COLO668 (cell line): ENCODE results near the gene BTBD19.
A peak's percentile ranks its signal among the peaks of the same experiment; 100 is the strongest.
"Not testable (repeated sequence)": the region's sequence is repeated elsewhere in the genome, so short reads cannot be mapped to it uniquely, and the experiment has no call there.

ENCODE experiments used
- DNase-seq: peaks from one replicate; lab custom pipeline; 2025; ENCODE audit not compliant: unreplicated experiment; lab: John Stamatoyannopoulos, UW

The BTBD19 gene

GRCh38 chr1:44827197-44828002, 19.1 kb downstream of the BTBD19 start:
- DNase-seq, result peak; percentile 74

GRCh38 chr1:44828003-44828651, 19.8 kb downstream of the BTBD19 start:
- DNase-seq, result no peak

GRCh38 chr1:44828841-44829440, 20.6 kb downstream of the BTBD19 start:
- no peak for DNase-seq

GRCh38 chr1:44829506-44830384, 21.4 kb downstream of the BTBD19 start:
- DNase-seq, result no peak

- DNase-seq, result no peak
These were observed 22.6 kb downstream of the BTBD19 start for GRCh38 chr1:44830900-44831304.

GRCh38 chr1:44831516-44831915, 23.2 kb downstream of the BTBD19 start:
- DNase-seq, result no peak

- DNase-seq, result no peak
These were observed 23.9 kb downstream of the BTBD19 start for GRCh38 chr1:44832056-44832705.

GRCh38 chr1:44834328-44834727, 26.0 kb downstream of the BTBD19 start:
- no peak for DNase-seq

GRCh38 chr1:44835738-44836675, 27.7 kb downstream of the BTBD19 start:
- DNase-seq, result peak; percentile 93

- not testable (repeated sequence) for DNase-seq
These were observed 30.0 kb downstream of the BTBD19 start for GRCh38 chr1:44838294-44838693.

GRCh38 chr1:44839576-44839975, 31.3 kb downstream of the BTBD19 start:
- DNase-seq, result no peak

- DNase-seq, result peak; percentile 70
These were observed 34.2 kb downstream of the BTBD19 start for GRCh38 chr1:44842486-44842861.

GRCh38 chr1:44842862-44843655, 34.7 kb downstream of the BTBD19 start, which contains the start of gene PTCH2:
PTCH2 (minus strand) TSS chr1:44843253; CDS start chr1:44842932, 321 bp downstream.
- peak; percentile 76 for DNase-seq

- DNase-seq, result no peak
These were observed 38.7 kb downstream of the BTBD19 start for GRCh38 chr1:44846985-44847384.

- DNase-seq, result no peak
These were observed 39.5 kb downstream of the BTBD19 start for GRCh38 chr1:44847845-44848244.

- DNase-seq, result no peak
These were observed 40.3 kb downstream of the BTBD19 start for GRCh38 chr1:44848456-44849181.

- DNase-seq, result no peak
These were observed 41.3 kb downstream of the BTBD19 start for GRCh38 chr1:44849575-44850132.

GRCh38 chr1:44851308-44851707, 43.0 kb downstream of the BTBD19 start:
- no peak for DNase-seq
